Measurements from ENCODE around the gene CNPY1.

CNPY1 gene

DNA sequence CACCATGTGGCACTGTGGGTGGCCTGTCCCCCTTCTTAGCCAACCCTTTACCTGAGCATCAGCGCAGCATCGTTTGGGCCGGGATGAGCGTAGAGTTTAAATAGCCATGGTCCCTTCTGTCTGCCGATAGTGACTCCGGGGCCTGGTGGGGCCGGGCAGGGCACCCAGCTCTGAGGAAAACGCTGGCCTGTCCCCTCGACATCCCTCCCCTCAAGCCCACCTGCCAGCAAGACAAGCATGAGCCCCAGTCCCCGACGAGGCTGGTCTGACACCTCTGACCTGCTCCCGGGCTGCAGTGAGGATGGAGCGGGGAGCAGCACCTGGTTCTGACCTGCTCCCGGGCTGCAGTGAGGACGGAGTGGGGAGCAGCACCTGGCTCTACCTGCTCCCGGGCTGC is 31.1 kb upstream of the CNPY1 start:
- Histone ChIP-seq H3K4me1 (ENCODE audit: insufficient read depth, low read length) (no peaks in the 10 kb centered on the region), H3K9me3 (ENCODE audit: insufficient read depth, low read depth, low read length) (no peaks in the 10 kb centered on the region), H3K9ac (ENCODE audit: low read depth, low read length) (no peak overlapping the region), H3K27me3 (ENCODE audit: insufficient read depth, low read length) (no peaks in the 10 kb centered on the region), H3K27ac (ENCODE audit: low read depth, low read length) (no peak overlapping the region), H3K4me3 (ENCODE audit: low read length) (no peak overlapping the region), H3K36me3 (ENCODE audit: insufficient read depth, low read length) (no peaks in the 10 kb centered on the region)
- WGBS = 91% methylated on average over 16 of the region's 16 CpGs

DNA sequence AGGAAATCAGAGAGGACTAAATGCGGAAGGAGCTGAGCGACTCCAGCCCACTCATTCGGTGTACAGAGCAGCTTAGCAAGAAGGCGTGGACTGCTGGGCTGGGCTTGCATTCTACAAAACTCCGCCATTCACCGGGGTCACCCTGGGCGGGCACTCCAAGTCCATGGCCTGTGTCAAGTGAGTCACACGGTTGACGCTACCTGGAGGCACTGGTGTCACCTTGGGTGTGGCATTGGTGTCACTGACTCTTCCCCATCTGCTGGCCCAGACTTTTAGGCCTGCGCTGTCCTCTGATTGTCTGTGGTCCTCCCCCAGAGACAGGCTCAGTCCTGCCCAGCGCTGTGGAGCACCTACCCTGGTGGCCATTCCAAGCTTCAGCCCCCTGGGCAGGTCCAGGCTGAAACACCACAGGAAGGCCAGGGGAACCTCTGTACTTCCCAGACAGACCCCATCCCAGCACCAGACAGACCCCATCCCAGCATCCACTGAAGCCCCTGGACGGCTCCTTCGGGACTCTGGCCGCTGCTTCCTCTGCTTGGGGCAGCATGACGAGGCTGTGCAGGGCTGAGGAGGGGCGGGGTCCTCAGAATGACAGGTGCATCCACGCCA is 30.6 kb upstream of the CNPY1 start:
- Histone ChIP-seq H3K27me3 (ENCODE audit: insufficient read depth, low read length) (no peaks in the 10 kb centered on the region), H3K36me3 (ENCODE audit: insufficient read depth, low read length) (no peaks in the 10 kb centered on the region), H3K9ac (ENCODE audit: low read depth, low read length) (no peak overlapping the region), H3K9me3 (ENCODE audit: insufficient read depth, low read depth, low read length) (no peaks in the 10 kb centered on the region), H3K27ac (ENCODE audit: low read depth, low read length) (no peak overlapping the region), H3K4me1 (ENCODE audit: insufficient read depth, low read length) (no peaks in the 10 kb centered on the region), H3K4me3 (ENCODE audit: low read length) (no peak overlapping the region)
- WGBS = 91% methylated on average over 17 of the region's 17 CpGs

DNA sequence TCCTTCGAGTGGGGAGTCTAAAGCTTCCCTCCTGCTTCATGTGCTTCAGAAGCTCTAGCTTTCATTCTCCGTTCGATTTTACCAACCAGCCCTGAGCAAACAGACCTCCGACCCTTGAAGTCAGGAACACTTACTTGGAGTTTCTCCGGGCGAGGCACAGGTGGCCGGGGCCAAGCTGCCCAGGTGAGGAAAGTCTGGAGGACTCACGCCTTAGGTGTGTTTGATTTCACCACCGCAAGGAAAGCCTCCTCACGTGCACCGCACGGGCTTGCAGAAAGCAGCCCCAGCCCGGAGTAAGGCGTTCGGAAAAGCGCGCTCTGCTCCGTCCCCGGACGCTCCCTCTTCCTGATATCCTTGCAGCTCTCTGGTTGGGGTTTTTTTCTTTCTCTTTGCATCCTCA is 30.1 kb upstream of the CNPY1 start:
- Histone ChIP-seq H3K4me1 (ENCODE audit: insufficient read depth, low read length) (no peaks in the 10 kb centered on the region), H3K27me3 (ENCODE audit: insufficient read depth, low read length) (no peaks in the 10 kb centered on the region), H3K9ac (ENCODE audit: low read depth, low read length) (no peak overlapping the region), H3K9me3 (ENCODE audit: insufficient read depth, low read depth, low read length) (no peaks in the 10 kb centered on the region), H3K27ac (ENCODE audit: low read depth, low read length) (no peak overlapping the region), H3K36me3 (ENCODE audit: insufficient read depth, low read length) (no peaks in the 10 kb centered on the region), H3K4me3 (ENCODE audit: low read length) (no peak overlapping the region)
- 93% methylated on average over 20 of the region's 20 CpGs for whole genome bisulfite sequencing

DNA sequence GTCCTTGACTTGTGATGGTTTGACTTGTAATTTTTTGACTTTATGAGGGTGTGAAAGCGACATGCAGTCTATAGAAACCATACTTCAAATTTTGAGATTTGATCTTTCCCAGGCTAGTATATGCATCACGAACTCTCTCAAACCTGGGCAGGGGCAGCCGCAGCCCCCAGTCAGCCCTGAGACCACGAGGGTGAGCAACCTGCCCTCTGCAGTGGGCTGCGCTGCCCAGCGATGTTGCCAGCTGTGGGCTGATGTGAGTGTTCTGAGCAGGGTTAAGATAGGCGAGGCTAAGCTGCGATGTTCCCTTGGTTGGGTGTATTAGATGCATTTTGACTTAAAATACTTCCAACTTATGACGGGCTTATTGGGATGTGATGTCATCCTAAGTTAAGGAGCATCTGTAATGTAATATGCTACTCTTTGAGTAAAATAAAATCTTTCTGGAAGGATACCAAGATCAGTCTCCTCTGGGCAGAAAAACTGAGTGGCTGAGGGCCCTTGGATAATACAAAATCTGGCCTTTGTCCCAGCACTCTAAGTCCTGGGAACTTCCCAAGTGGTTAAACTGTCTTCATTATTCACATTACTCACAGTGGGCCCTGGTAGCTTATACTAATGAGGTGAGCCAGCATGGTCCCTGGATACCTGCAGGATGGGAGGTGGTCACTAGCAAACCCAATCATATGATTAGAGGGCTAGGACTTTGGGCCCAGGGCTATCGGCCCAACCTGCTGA is 28.4 kb upstream of the CNPY1 start:
- Histone ChIP-seq H3K27ac (ENCODE audit: low read depth, low read length) (no peak overlapping the region), H3K4me3 (ENCODE audit: low read length) (no peak overlapping the region), H3K9me3 (ENCODE audit: insufficient read depth, low read depth, low read length) (no peaks in the 10 kb centered on the region), H3K9ac (ENCODE audit: low read depth, low read length) (no peak overlapping the region), H3K4me1 (ENCODE audit: insufficient read depth, low read length) (no peaks in the 10 kb centered on the region), H3K36me3 (ENCODE audit: insufficient read depth, low read length) (no peaks in the 10 kb centered on the region), H3K27me3 (ENCODE audit: insufficient read depth, low read length) (no peaks in the 10 kb centered on the region)
- 96% methylated on average over 10 of the region's 10 CpGs for WGBS

DNA sequence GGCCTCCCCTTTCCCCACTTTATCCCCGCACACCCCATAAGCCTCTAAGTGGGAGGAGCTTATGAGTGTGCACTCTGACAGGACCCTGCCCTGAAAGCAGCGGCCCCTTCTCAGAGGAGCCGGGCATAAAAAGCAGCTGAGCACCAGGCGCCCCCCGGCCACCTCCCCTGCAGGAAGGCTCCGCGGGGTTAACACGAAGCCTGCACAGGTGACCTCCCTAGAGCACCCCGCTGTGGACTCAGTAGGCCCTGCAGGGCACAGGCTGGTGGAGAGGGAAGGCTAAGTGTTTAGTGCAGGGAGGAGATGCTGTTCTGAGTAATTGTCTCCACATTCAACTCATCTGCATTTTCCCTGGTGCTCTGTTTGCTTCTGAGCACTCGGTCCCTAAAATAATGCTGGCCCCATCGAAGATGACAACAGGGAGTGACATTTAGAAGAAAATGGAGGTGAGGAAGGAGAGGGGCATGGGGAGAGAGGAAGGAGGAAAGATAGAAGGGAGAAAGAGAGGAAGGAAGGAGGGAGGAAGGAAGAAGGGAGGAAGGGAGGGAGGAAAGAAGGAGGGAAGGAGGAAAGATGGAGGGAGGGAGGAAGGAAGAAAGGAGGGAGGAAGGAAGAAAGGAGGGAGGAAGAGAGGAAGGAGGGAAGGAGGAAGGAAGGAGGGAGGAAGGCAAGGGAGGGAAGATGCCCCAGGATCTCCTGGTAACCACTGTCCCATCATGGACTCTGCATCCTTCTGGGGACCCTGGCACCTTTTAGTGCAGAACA is 25.4 kb upstream of the CNPY1 start:
- Histone ChIP-seq H3K9ac (ENCODE audit: low read depth, low read length) (no peak overlapping the region), H3K36me3 (ENCODE audit: insufficient read depth, low read length) (no peaks in the 10 kb centered on the region), H3K9me3 (ENCODE audit: insufficient read depth, low read depth, low read length) (no peaks in the 10 kb centered on the region), H3K4me3 (ENCODE audit: low read length) (no peak overlapping the region), H3K27me3 (ENCODE audit: insufficient read depth, low read length) (no peaks in the 10 kb centered on the region), H3K27ac (ENCODE audit: low read depth, low read length) (no peak overlapping the region), H3K4me1 (ENCODE audit: insufficient read depth, low read length) (no peaks in the 10 kb centered on the region)
- 60% methylated on average over 11 of the region's 11 CpGs for WGBS

DNA sequence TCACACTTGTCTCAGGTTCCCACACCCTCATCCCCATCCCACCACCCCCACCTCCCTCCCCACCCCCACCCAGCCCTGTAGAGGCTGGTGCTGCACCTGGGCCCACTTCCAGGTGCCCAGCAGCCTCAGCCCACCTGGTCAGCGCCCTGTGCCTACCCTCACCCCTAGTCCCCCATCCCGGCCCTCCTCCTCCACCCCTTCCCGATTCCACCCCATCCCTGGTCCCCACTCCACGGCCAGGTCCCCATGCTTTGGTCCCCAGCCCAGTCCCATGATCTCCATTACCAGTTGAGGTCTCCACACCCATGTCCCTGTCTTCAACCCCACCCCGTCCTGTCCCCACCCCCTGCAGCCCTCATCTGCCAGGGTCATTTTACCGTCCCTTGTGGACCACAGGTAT is 24.6 kb upstream of the CNPY1 start:
- Histone ChIP-seq H3K4me1 (ENCODE audit: insufficient read depth, low read length) (no peaks in the 10 kb centered on the region), H3K4me3 (ENCODE audit: low read length) (no peak overlapping the region), H3K9me3 (ENCODE audit: insufficient read depth, low read depth, low read length) (no peaks in the 10 kb centered on the region), H3K27ac (ENCODE audit: low read depth, low read length) (no peak overlapping the region), H3K27me3 (ENCODE audit: insufficient read depth, low read length) (no peaks in the 10 kb centered on the region), H3K36me3 (ENCODE audit: insufficient read depth, low read length) (no peaks in the 10 kb centered on the region), H3K9ac (ENCODE audit: low read depth, low read length) (no peak overlapping the region)
- WGBS = 93% methylated on average over 6 of the region's 6 CpGs

DNA sequence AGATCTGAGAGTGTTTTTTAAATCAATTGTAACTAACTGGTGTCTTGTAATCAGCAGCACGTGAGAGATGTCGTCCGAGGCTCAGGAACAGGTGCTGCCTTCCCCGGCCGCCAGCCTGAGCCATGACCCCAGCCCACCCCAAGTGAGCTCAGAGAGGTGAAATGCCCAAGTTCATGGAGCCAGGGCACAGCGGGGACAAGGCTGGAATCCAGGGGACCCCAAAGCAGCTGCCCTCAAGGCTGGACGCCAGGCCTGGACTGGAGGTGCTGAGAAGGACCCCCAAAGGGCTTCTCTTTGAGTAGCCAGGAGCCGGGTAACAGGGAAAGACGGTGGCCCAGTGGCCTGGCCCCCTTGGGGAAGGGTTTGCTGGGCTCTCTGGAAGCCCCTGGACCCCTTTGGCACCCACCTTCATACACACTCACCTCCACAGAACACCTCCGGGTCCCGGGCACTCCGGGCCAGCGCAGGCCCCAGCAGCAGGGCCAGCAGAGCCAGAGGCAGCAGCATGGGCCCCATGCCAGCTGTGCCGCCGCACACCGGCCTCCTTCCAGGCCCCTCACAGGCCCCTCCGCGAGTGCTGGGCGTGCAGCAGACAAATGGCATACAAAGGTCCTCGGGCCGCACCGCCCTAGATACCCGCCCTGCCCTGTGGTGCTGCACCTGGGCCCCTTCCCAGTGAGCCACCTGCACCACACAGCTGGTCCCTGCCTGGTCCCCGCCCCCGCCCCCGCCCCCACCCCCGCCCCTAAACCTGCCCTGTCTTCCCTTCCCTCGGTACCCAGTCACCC is 24.0 kb upstream of the CNPY1 start:
- H3K27me3 ChIP-seq (ENCODE audit: insufficient read depth, low read length) = no peaks in the 10 kb centered on the region
- H3K36me3 ChIP-seq (ENCODE audit: insufficient read depth, low read length) = no peaks in the 10 kb centered on the region
- WGBS = 94% methylated on average over 23 of the region's 28 CpGs
- H3K4me3 ChIP-seq (ENCODE audit: low read length) = no peak overlapping the region
- H3K4me1 ChIP-seq (ENCODE audit: insufficient read depth, low read length) = no peaks in the 10 kb centered on the region
- H3K9ac ChIP-seq (ENCODE audit: low read depth, low read length) = no peak overlapping the region
- H3K27ac ChIP-seq (ENCODE audit: low read depth, low read length) = no peak overlapping the region
- no peaks in the 10 kb centered on the region for H3K9me3 ChIP-seq (ENCODE audit: insufficient read depth, low read depth, low read length)

DNA sequence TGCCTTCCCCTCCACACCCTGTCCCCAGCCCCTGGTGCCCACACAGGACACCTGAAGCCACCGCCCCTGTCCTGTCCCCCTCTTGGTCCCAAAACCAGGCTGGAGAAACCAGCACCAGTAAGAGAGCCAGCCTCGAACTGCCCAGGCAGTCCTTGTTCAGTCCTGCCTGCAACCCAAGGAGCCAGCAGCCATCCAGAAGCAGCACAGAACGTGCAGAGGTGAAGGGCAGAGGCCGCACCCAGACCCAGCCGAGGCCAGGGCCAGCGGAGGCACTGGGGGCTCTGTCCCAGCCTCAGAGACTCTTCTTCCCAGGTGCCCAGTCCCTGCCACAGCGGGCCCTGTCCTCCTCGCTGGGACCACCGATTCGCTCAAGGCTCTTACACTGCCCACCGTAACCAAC is 23.3 kb upstream of the CNPY1 start:
- Histone ChIP-seq H3K27me3 (ENCODE audit: insufficient read depth, low read length) (no peaks in the 10 kb centered on the region), H3K36me3 (ENCODE audit: insufficient read depth, low read length) (no peaks in the 10 kb centered on the region), H3K27ac (ENCODE audit: low read depth, low read length) (no peak overlapping the region), H3K4me1 (ENCODE audit: insufficient read depth, low read length) (no peaks in the 10 kb centered on the region), H3K9ac (ENCODE audit: low read depth, low read length) (no peak overlapping the region), H3K4me3 (ENCODE audit: low read length) (no peak overlapping the region), H3K9me3 (ENCODE audit: insufficient read depth, low read depth, low read length) (no peaks in the 10 kb centered on the region)
- WGBS = 91% methylated on average over 11 of the region's 11 CpGs

DNA sequence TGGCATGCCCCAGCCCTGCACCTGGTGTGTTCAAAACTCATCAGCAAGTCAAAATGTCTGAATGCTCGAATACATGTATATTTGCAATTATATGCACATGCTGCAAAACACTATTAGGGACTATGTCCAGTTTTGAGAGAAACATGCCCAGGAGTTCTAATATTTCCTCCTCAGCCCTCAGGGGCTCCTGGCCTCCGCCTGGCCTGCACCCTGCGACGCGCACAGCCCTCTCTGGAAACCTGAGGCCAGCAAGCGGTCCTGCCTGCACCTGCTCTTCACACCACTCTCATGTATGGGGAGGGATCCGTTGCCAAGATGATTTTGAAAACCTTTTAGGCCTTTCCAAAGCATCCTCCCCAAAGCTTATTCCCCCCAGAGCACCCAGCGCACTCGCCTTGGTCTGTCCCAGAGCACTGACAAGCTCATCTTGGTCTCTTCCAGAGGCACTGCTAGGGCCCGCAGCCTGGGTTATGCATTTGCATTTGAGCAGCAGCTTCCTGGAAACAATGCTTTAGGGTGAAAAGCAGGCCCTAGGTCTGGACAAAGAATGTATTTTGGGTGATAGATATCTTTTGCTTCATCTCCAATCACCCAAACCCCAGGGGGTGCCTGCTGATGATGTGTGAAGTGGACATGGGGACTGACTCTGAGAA is 22.6 kb upstream of the CNPY1 start:
- Histone ChIP-seq H3K9ac (ENCODE audit: low read depth, low read length) (no peak overlapping the region), H3K4me3 (ENCODE audit: low read length) (no peak overlapping the region), H3K36me3 (ENCODE audit: insufficient read depth, low read length) (no peaks in the 10 kb centered on the region), H3K27me3 (ENCODE audit: insufficient read depth, low read length) (no peaks in the 10 kb centered on the region), H3K4me1 (ENCODE audit: insufficient read depth, low read length) (no peaks in the 10 kb centered on the region), H3K9me3 (ENCODE audit: insufficient read depth, low read depth, low read length) (no peaks in the 10 kb centered on the region), H3K27ac (ENCODE audit: low read depth, low read length) (no peak overlapping the region)
- WGBS = 90% methylated on average over 10 of the region's 10 CpGs

DNA sequence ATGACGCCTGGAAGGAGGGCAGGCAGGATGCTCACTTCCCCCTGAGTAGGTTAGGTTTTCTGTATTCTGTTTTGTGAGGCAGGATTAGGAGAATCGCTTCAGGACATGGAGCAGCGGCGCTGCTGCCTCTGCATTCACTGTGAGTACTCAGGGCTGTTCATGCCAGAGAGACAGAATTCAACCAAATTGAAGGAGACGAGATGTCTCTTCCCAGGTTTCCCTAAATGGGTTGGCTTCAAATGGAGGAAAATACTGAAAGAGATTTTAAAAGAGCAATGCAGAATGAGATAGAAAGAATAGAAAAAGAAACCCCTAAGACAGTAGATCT is 21.9 kb upstream of the CNPY1 start:
- H3K9me3 ChIP-seq (ENCODE audit: insufficient read depth, low read depth, low read length) = no peaks in the 10 kb centered on the region
- no peak overlapping the region for H3K9ac ChIP-seq (ENCODE audit: low read depth, low read length)
- no peaks in the 10 kb centered on the region for H3K36me3 ChIP-seq (ENCODE audit: insufficient read depth, low read length)
- H3K4me1 ChIP-seq (ENCODE audit: insufficient read depth, low read length) = no peaks in the 10 kb centered on the region
- H3K27ac ChIP-seq (ENCODE audit: low read depth, low read length) = no peak overlapping the region
- 88% methylated on average over 5 of the region's 5 CpGs for WGBS
- no peak overlapping the region for H3K4me3 ChIP-seq (ENCODE audit: low read length)
- no peaks in the 10 kb centered on the region for H3K27me3 ChIP-seq (ENCODE audit: insufficient read depth, low read length)

All from HUES64 (cell line).